GM21423 (cell line): ENCODE measurements around the gene UHRF2.
"Not testable (repeated sequence)": the region's sequence is repeated elsewhere in the genome, so short reads cannot be mapped to it uniquely, and the experiment has no call there.

Experiments used
- ATAC-seq: cut with Tn5 transposase; IDR thresholded peaks from one replicate; pipeline ENCODE4 v1.9.1; 2021; ENCODE audit warnings: mild to moderate bottlenecking, moderate library complexity; ENCODE audit not compliant: unreplicated experiment

The UHRF2 gene

DNA sequence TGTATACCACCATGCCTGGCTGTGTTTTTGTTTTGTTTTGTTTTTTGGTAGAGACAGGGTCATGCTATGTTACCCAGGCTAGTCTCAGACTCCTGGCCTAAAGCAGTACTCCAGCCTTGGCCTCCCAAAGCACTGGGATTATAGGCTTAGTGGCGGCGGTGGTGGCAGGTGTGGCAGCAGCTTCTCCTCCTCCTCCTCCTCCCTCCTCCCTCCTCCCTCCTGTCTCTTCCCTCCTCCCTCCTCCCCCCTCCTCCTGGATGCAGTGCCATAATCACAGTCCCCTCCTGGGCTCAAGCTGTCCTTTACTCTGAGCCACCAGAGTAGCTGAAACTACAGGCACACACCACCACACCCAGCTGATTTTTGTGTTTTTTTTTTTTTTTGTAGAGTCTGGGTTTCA is 71.2 kb downstream of the UHRF2 start:
- no peak for ATAC-seq

DNA sequence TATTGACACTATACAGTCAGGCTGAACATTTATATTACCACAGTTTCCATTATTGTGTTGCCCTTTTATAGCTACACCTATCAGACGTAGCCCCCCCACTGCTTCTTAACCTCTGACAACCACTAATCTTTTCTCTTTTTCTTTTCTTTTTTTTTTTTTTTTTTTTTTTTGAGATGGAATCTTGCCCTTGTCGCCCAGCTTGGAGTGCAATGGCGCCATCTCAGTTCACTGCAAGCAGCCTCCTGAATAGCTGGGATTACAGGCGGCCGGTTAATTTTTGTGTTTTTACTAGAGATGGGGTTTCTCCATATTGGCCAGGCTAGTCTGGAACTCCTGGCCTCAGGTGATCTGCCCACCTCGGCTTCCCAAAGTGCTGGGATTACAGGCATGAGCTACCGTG is 75.4 kb downstream of the UHRF2 start:
- ATAC-seq: no peak

DNA sequence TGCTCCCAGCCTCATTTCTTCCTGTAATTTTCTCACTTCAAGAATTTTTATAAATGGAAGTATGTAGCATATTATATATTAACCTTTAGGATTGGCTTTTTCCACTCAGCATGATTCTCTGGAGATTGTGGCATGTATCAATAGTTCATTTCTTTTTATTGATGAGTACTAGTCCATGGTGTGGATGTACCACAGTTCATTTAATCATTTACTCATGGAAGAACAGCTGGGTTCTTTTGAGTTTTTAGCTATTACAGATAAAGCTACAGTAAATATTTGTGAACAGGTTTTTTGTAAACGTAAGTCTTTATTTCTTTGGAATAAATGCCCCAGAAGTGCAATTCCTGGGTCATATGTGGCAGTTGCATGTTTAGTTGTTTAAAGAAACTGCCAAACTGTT is 76.1 kb downstream of the UHRF2 start:
- no peak for ATAC-seq

GRCh38 chr9:6490863-6491262 is 77.9 kb downstream of the UHRF2 start:
- no peak for ATAC-seq

DNA sequence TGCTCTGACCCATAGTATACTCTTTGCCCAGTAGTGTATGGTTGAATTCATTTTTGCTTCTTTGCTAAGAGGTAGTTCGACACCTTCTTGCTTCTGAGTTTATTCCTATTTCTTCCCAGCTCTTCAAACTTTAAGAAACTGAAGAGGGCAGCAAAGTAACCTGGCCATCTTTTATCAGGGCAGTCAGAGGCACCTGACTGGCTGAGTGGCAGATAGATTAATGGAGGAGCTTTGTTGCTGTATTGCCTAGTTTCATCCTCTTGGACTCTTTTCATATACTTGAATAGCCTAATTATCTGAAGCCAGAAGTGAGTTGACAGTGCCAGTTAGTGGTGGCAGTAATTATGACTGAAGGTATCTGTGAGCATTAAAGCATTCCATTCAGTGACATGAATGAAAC is 82.5 kb downstream of the UHRF2 start:
- ATAC-seq: no peak

- ATAC-seq: no peak
Observed at GRCh38 chr9:6498982-6499381, 86.0 kb downstream of the UHRF2 start.

DNA sequence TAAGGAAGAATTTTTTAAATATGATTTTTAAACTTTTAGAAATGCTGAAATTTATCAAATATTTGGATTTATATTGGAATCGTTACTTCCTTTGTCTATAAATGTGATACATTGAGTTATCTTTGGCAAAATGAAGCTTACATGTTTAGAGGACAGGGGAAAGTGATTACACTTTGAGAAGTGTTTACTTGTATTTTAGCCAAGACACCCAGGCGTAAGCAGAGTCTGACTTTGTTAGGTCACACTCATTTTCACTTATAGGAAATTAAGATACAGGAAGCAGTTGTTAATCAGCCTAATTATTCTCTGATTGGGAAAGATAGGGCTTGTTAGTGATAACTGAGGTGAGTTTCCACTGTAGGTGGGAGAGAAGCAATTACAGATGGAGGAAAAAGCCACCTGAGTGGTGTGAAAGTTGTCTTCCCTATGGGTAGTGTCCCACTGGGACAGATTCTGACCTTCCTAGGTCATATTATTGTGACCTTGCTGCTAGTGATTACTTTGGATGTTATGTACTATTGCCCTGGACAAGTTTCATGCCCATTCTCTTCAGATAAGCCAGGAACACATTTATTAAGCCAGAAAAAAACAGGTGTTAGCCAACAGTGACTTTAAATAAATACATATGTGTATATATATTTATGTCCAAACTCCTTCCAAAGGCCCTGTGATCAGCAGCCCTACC is 88.7 kb downstream of the UHRF2 start:
- no peak for ATAC-seq

- no peak for ATAC-seq
Observed at GRCh38 chr9:6502399-6502798, 89.4 kb downstream of the UHRF2 start.

DNA sequence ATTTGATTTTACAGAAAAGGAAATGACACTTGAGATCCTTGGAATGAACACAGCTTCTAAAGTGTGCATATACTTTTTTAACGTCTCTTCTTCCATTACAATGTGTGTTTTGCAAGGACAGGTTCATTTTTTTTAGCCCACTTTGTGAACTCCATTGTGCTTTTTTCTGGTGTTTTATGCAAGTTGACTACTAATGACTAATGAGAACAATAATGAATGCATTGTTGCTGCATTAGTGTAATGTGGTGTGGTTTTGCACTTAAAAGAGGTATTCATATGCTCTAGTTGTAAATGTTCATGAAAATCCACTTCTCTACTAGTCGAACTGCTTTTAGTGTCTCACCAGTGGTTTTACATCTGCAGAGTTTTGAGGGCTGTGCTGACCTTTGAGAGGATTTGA is 93.6 kb downstream of the UHRF2 start:
- no peak for ATAC-seq

- ATAC-seq: no peak
Observed at GRCh38 chr9:6512085-6512657, 99.2 kb downstream of the UHRF2 start.

DNA sequence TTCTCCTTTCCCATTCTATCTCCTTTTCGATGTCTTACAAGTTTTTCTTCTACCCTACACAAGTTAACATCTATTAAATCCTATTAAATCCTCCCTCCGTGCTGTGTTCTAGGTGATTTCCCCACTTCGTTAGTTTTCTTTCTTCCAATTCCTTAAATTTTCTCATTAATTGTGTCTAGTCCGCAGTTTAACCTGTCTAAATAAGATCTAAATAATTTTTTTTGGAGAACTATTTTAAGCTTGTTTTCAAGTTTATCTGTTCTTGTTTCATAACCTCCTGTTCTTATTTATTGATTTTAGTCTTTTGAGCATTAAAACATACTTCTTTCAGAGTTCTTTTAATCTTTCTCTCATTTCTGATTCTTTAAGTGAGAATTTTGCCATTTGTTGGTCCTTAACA is 109.3 kb downstream of the UHRF2 start:
- ATAC-seq: no peak

DNA sequence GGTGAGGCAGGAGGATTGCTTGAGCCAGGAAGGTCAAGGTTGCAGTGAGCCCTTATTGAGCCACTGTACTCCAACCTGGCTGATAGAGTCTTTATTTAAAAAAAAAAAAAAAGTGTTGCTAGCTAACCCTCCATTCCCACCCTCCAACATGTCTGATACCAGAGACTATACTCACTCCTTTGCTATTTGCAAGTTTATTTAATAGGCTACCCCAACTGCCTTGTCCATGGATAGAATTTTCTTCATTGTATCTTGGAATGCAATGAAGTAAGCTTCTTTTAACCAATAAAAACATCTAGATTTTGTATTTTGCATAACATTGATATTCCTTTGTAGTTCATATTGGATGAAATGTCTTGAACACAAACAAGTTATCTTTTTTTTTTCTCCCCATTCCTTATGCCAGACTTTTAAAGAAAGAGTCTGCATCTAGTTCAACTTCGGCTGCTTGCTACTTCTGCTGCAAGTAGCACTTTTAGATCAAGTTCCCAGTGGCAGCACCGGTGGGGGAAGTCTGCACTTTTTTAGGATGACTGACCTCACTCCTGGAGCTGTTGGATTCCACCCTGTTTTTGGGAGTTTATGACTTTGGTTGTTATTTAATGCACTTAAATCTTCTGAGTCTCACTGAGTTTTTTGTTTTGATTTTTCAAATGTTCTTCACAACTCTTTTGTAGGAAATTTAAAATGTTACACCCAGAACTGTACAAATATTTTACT is 112.5 kb downstream of the UHRF2 start:
- ATAC-seq: no peak

- no peak for ATAC-seq
Observed at GRCh38 chr9:6535594-6535993, 122.6 kb downstream of the UHRF2 start.

DNA sequence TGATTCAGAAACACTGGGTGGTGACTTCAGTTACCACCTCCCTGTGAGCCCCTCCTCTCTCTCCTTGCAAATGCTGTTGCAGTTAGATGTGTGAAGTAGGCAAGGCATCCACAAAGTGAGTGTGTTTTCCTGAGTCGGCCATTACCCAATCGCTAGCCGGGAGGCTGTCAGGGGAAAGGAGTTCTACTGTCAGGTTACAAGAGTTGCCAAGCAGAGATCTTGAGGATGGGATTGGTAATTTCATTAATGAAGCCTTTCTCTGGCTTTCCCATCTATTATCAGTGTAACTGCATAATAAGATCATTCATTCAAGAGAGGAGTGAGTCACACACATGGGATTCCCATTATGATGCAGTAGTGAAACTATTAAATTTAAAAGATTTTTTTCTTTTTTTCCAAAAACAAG is 125.7 kb downstream of the UHRF2 start:
- ATAC-seq: no peak

DNA sequence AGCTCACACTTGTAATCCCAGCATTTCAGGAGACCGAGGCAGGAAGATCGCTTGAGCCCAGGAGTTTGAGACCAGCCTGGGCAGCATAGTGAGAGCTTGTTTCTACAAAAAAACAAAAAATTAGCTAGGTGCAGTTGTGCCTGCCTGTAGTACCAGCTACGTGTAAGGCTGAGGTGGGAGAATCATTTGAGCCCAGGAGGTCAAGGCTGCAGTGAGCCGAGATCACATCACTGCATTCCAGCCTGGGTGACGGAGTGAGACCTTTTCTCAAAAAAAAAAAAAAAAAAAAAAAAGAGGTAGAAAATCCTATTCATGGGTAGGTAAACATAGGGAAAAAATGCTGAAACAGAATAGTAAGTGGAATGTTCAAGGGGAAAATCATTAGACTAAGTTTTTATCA is 129.6 kb downstream of the UHRF2 start:
- ATAC-seq: not testable (repeated sequence)

DNA sequence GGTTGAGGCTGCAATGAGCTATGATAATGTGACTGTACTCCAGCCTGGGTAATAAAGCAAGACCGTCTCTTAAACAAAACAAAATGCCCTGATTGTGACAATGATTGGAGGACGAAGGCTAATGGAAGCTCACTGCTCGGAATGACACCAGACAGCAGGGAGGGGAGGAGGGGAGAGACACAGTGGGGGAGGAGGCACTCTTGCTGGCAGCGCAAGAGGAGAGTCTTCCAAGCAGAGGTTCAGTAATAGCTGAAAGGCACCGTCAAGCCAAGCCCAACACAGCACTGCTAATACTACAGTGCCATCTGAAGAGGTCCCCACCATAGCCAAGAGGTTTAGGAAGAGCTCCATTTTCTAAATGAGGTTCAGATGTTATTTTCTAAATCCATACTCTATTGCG is 130.2 kb downstream of the UHRF2 start:
- no peak for ATAC-seq

DNA sequence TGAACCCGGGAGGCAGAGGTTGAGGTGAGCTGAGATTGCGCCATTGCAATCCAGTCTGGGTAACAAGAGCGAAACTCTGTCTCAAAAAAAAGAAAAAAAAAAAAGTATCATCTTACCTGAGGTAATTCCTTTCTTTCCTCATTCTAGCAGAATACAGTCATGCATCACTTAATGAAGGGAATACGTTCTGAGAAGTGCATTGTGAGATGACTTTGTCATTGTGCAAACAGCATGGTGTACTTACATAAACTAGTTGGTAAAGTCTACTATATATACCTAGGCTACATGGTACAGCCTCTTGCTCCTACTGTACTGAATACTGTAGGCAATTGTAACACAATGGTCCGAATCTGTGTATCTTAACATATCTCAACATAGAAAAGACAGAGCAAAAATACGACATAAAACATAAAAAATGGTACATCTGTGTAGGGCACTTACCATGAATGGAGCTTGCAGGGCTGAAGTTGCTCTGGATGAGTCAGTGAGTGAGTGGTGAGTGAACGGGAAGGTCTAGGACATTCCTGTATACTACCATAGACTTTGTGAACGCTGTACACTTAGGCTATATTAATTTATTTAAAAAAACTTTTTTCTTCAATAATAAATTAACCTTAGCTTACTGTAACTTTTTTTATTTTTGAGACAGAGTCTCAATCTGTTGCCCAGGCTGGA is 132.2 kb downstream of the UHRF2 start:
- ATAC-seq: no peak

DNA sequence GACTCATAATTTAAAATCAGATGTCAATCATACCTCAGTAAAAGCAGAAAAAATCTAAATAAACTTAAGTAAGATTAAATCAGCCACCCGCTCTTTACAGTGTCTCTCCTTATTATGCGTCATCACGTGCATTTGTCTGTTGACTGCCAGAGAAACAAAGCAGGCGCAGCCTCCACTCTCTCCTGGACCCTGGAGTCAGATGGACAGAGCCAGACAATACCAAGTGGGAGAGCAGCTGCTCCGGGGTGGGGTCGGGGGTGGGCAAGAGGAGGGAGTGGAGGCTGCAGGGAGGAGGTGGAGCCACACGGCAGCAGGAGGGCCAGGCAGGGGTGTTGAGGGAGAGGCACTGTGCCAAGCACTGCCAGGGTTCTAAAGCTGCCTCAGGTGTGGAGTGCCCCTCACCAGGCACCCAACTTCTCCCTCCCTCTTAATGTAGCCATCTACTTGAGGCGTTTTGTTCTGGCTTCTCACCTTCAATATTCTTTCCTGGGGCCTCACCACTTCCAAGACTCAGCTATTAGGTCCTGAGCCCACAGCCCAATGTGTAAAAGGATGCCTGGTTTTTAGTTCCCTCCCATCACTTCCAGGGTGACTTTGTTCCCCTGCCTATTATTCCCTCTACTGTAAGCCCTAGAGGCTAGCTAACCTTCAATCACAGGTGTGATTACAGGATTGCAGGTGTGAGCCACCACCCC is 136.3 kb downstream of the UHRF2 start:
- no peak for ATAC-seq

DNA sequence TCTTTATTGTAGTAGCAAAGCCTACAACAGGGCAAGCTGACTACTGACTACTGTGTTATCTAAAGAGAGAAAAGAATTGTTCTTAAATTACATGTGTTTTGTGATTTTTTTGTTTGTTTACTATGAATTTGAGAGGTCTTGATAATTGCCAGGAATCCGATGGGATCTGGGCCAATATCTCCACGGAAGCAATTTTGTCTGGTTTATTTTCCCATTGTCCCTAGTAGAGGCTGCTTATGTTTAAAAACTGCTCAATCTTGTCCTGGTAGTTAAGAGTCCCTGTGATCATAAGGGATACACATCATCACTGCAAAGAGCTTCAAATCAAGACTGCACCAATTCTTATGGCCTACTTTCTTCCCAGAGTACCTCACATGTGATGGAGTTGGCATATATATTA is 138.1 kb downstream of the UHRF2 start:
- ATAC-seq: no peak

DNA sequence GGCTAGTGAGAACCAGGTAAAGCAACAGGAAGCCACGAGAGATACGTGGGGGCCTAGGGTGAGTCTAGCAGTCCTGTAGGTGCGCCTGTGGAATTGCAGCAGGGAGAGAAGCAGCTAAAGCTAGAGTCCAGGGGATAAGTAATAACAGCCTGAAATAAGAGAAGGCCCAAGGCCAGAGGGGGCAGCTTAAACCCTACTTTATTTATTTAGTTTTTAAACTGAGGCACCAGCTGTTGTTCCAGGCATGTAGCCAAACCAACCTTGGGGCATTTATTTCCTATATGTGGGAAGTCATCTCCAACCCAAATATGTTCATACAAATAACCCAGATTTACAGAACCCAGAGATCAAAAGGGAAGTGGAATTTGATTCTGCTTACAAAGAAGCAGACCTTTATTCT is 139.0 kb downstream of the UHRF2 start:
- no peak for ATAC-seq

GRCh38 chr9:6552498-6553121 is 139.6 kb downstream of the UHRF2 start:
- ATAC-seq: no peak
